Gastroesophageal sphincter (tissue), 3 donors: ENCODE data around the gene CGN.

Source experiments
- CTCF ChIP-seq, 4 experiments: fragments of 200-600 bp in 2 of 4; fragments of 450-650 bp in 2 of 4; sonication (generic) in 1 of 4; IDR thresholded peaks; one replicate each; pipeline ENCODE4 v1.5.1; 2017 to 2019; ENCODE audit warnings: antibody characterized with exemption in 4 of 4, mild to moderate bottlenecking in 2 of 4, moderate library complexity in 2 of 4
- EP300 ChIP-seq: sonication (generic); formaldehyde crosslinking; IDR thresholded peaks from one replicate; pipeline ENCODE4 v1.6.1; 2017; ENCODE audit warnings: antibody characterized with exemption, mild to moderate bottlenecking
- POLR2A ChIP-seq, 2 donors: fragments of 450-650 bp; IDR thresholded peaks; one replicate each; pipeline ENCODE4 v1.6.1; 2017; ENCODE audit warnings: antibody characterized with exemption in 2 of 2, mild to moderate bottlenecking in 2 of 2, moderate library complexity in 1 of 2
- POLR2AphosphoS5 ChIP-seq: sonication (generic); formaldehyde crosslinking; IDR thresholded peaks from one replicate; pipeline ENCODE4 v1.6.1; 2017; ENCODE audit warnings: antibody characterized with exemption

GRCh38 chr1:151563376-151563775, 52.2 kb downstream of the CGN start:
- TF ChIP-seq CTCF (IDR thresholded peaks at IDR 0.05) (no peak), POLR2A (IDR thresholded peaks at IDR 0.05) (no peak), EP300 (no peak), POLR2AphosphoS5 (no peak)
